Endothelial cell of umbilical vein (primary cell): ENCODE measurements around the gene CACHD1. TPM values are rescaled to one million over a fixed set of nuclear protein-coding genes. Genes with fewer than 3 reads are reported as not detected.

Experiments
- BruUV-seq: library from RNA; stranded (reverse); fragments of 400-500 nt; replicated peaks from 2 replicates; lab custom pipeline; 2021; lab: Mats Ljungman, UMichigan
- CTCF ChIA-PET: fragments of 300-600, 350-600 bp; sonication (Branson Sonifier 250); formaldehyde crosslinking; loops from one replicate; lab custom pipeline; 2021; ENCODE audit warnings: antibody characterized with exemption, inconsistent platforms; lab: Charles Lee
- POLR2A ChIA-PET: fragments of 300-600, 350-600 bp; sonication (Branson Sonifier 250); formaldehyde crosslinking; loops from one replicate; lab custom pipeline; 2021; ENCODE audit warnings: antibody characterized with exemption, inconsistent platforms; lab: Charles Lee
- DNase-seq: peaks from one replicate; pipeline ENCODE4 v3.0.0-alpha.2; 2011; ENCODE audit warnings: low read depth, low spot score
- FAIRE-seq: peaks from 2 replicates; lab custom pipeline; 2011; peaks lifted over from hg19 to GRCh38; lab: Jason Lieb, UNC
- H2AFZ ChIP-seq: 2 replicates; pipeline ENCODE4 v1.6.0; 2012; ENCODE audit warnings: low read depth, low read length, control low read depth, inconsistent platforms
- H3K27ac ChIP-seq: 2 replicates; pipeline ENCODE4 v1.5.1; 2011; ENCODE audit warnings: low read depth, mild to moderate bottlenecking, control low read depth, low read length, moderate library complexity; ENCODE audit not compliant: insufficient read depth
- H3K27me3 ChIP-seq, 2 experiments: 2 replicates each; pipeline versions ENCODE4 v1.6.0 to v1.6.1; 2011; ENCODE audit warnings: low read length in 2 of 2, mixed read lengths in 1 of 2; ENCODE audit not compliant: control insufficient read depth in 2 of 2, insufficient read depth in 2 of 2
- H3K36me3 ChIP-seq, 2 experiments: 2 replicates in 1 of 2; 3 replicates in 1 of 2; pipeline ENCODE4 v1.5.1; 2011; ENCODE audit warnings: low read length in 2 of 2, mild to moderate bottlenecking in 1 of 2, moderate library complexity in 1 of 2; ENCODE audit not compliant: control insufficient read depth in 2 of 2, insufficient read depth in 2 of 2; ENCODE audit errors: extremely low read depth in 1 of 2
- H3K4me1 ChIP-seq: 3 replicates; pipeline ENCODE4 v1.5.1; 2011; ENCODE audit warnings: mild to moderate bottlenecking, low read length; ENCODE audit not compliant: control insufficient read depth, insufficient read depth; ENCODE audit errors: extremely low read depth
- H3K4me2 ChIP-seq: 2 replicates; pipeline ENCODE4 v1.6.1; 2011; ENCODE audit warnings: low read length, control low read depth, mixed read lengths; ENCODE audit not compliant: insufficient read depth
- H3K4me3 ChIP-seq, 3 experiments: fragments of 200-600 bp in 1 of 3; sonication (generic), shearing (Covaris generic) in 1 of 3; replicated peaks in 1 of 3; 2 replicates each; pipeline ENCODE4 v1.5.1; 2011 to 2016; ENCODE audit warnings: control low read depth in 3 of 3, low read length in 3 of 3, mild to moderate bottlenecking in 2 of 3, inconsistent platforms in 1 of 3, low read depth in 1 of 3, moderate library complexity in 1 of 3; ENCODE audit not compliant: insufficient read depth in 1 of 3
- H3K79me2 ChIP-seq: 2 replicates; pipeline ENCODE4 v1.6.0; 2012; ENCODE audit warnings: low read length, inconsistent platforms; ENCODE audit not compliant: control insufficient read depth, insufficient read depth
- H3K9ac ChIP-seq: replicated peaks from 2 replicates; pipeline ENCODE3; 2011; ENCODE audit warnings: low read length, control low read depth; ENCODE audit not compliant: insufficient read depth; ENCODE audit errors: extremely low read depth
- H3K9me1 ChIP-seq: replicated peaks from 3 replicates; pipeline ENCODE4 v1.6.0; 2011; ENCODE audit warnings: mild to moderate bottlenecking, low read length; ENCODE audit not compliant: control insufficient read depth, insufficient read depth; ENCODE audit errors: extremely low read depth
- H3K9me3 ChIP-seq: replicated peaks from 2 replicates; pipeline ENCODE4 v1.5.1; 2012; ENCODE audit warnings: low read length, inconsistent platforms; ENCODE audit not compliant: control insufficient read depth, insufficient read depth
- H4K20me1 ChIP-seq: replicated peaks from 2 replicates; pipeline ENCODE3; 2011; ENCODE audit warnings: mild to moderate bottlenecking, low read length; ENCODE audit not compliant: control insufficient read depth, insufficient read depth; ENCODE audit errors: extremely low read depth
- EZH2 ChIP-seq: IDR thresholded peaks from 2 replicates; pipeline ENCODE4 v1.6.1; 2012; ENCODE audit warnings: borderline replicate concordance, low read depth, mild to moderate bottlenecking, moderate library complexity, low read length, inconsistent platforms; ENCODE audit not compliant: severe bottlenecking
- FOS ChIP-seq: IDR thresholded peaks from 2 replicates; pipeline ENCODE4 v1.6.1; 2011; ENCODE audit warnings: mild to moderate bottlenecking, low read length, moderate library complexity, borderline replicate concordance; ENCODE audit not compliant: insufficient read depth
- GATA2 ChIP-seq: IDR thresholded peaks from 2 replicates; pipeline ENCODE4 v1.7.0; 2011; ENCODE audit warnings: low read depth, mild to moderate bottlenecking, moderate library complexity, mixed read lengths, low read length; ENCODE audit not compliant: insufficient read length, insufficient read depth
- JUN ChIP-seq: IDR thresholded peaks from 2 replicates; pipeline ENCODE4 v1.6.1; 2011; ENCODE audit warnings: borderline replicate concordance, low read depth; ENCODE audit not compliant: insufficient read length, insufficient read depth
- MYC ChIP-seq: IDR thresholded peaks from one replicate; pipeline ENCODE4 v1.6.1; 2011; ENCODE audit warnings: mild to moderate bottlenecking, low read depth, low read length
- POLR2A ChIP-seq: IDR thresholded peaks from 2 replicates; pipeline ENCODE4 v1.6.1; 2012; ENCODE audit warnings: low read depth, mild to moderate bottlenecking, control low read depth, low read length
- POLR2AphosphoS5 ChIP-seq: IDR thresholded peaks from 2 replicates; pipeline ENCODE4 v1.6.1; 2012; ENCODE audit warnings: low read depth, mild to moderate bottlenecking, control low read depth, low read length, moderate library complexity; ENCODE audit not compliant: insufficient read depth
- dilution Hi-C: fragments of 300-500 bp; cut with MboI; formaldehyde crosslinking; loops from one replicate; pipeline ENCODE4 v1.15.0; 2019; ENCODE audit warnings: low sequenced_read_pairs; ENCODE audit not compliant: extremely low pct_ligation_motif_present
- intact Hi-C: fragments of 100-400 bp; cut with micrococcal nuclease; formaldehyde crosslinking; loops from one replicate; pipeline ENCODE4 v1.10.0; 2022
- polyA plus RNA-seq, 4 experiments: library from polyadenylated mRNA; depleted of rRNA in 3 of 4; stranded (reverse) in 3 of 4; unstranded in 1 of 4; fragments of >200 nt; gene quantifications; 2 replicates each; pipeline versions ENCODE4 v1.2.1 to v1.2.3, GENCODE V29; 2011 to 2012; ENCODE audit warnings: missing spikeins in 1 of 4
- total RNA-seq: library from RNA; stranded (reverse); gene quantifications from 2 replicates; pipeline ENCODE4 v1.2.3, GENCODE V29; 2021
- TF ChIP-seq, protein P1 (sequence below): IDR thresholded peaks from 2 replicates; pipeline ENCODE4 v1.6.1; 2011; ENCODE audit not compliant: insufficient read depth, insufficient read length
- TF ChIP-seq, protein P2 (sequence below), 2 donors: IDR thresholded peaks; 1 replicate in 1 of 2; 2 replicates in 1 of 2; pipeline ENCODE4 v1.5.1; 2011; ENCODE audit warnings: low read length in 2 of 2, mild to moderate bottlenecking in 2 of 2, moderate library complexity in 2 of 2, control low read depth in 1 of 2, inconsistent platforms in 1 of 2, low read depth in 1 of 2; ENCODE audit not compliant: insufficient read depth in 1 of 2; ENCODE audit errors: extremely low read depth in 1 of 2

CACHD1 gene
- total and polyA plus RNA-seq, 2 donors (not counting 3 experiments of a cell fraction or from before 2014, with no cell fraction given), result 3.6 to 9.3 TPM

- CTCF ChIA-PET, result interaction anchor here (0.6 to 1.4 kb wide), 8 partner anchors 8 to 417 kb away, joined by 3 to 11 read pairs (median 4); no protein-coding TSS in a partner anchor
- no TSS peak for BruUV-seq
- TF ChIP-seq POLR2A (no peak), MYC (no peak), JUN (no peak), FOS (no peak), GATA2 (no peak), EZH2 (no peak), POLR2AphosphoS5 (no peak)
- TF ChIP-seq, protein P1, sequence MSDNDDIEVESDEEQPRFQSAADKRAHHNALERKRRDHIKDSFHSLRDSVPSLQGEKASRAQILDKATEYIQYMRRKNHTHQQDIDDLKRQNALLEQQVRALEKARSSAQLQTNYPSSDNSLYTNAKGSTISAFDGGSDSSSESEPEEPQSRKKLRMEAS, result no peak
- TF ChIP-seq, protein P2, sequence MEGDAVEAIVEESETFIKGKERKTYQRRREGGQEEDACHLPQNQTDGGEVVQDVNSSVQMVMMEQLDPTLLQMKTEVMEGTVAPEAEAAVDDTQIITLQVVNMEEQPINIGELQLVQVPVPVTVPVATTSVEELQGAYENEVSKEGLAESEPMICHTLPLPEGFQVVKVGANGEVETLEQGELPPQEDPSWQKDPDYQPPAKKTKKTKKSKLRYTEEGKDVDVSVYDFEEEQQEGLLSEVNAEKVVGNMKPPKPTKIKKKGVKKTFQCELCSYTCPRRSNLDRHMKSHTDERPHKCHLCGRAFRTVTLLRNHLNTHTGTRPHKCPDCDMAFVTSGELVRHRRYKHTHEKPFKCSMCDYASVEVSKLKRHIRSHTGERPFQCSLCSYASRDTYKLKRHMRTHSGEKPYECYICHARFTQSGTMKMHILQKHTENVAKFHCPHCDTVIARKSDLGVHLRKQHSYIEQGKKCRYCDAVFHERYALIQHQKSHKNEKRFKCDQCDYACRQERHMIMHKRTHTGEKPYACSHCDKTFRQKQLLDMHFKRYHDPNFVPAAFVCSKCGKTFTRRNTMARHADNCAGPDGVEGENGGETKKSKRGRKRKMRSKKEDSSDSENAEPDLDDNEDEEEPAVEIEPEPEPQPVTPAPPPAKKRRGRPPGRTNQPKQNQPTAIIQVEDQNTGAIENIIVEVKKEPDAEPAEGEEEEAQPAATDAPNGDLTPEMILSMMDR (IDR thresholded peaks at IDR 0.05; ENCODE audit: extremely low read depth in 1 of 2, insufficient read depth in 1 of 2, low read depth in 1 of 2, low read length in 2 of 2), result no peak
Measured at GRCh38 chr1:64685217-64685616, 215.3 kb downstream of the CACHD1 start.

More at GRCh38 chr1:64685217-64685616, 215.3 kb downstream of the CACHD1 start:
- POLR2A ChIA-PET, result interaction anchor here (0.6 kb wide), 1 partner anchor 281 kb away, joined by 3 read pairs; the partner anchor contains the start of gene JAK1
- H3K4me3 ChIP-seq, result no peak overlapping the region
- no peaks in the 10 kb centered on the region for H3K9me3 ChIP-seq
- H3K4me1 ChIP-seq, result peaks cover 20% of the 10 kb centered on the region
- FAIRE-seq (no peak), DNase-seq (no peak)
- H4K20me1 ChIP-seq, result no peaks in the 10 kb centered on the region
- H3K9me1 ChIP-seq, result no peaks in the 10 kb centered on the region
- H3K79me2 ChIP-seq, result no peaks in the 10 kb centered on the region
- H3K27me3 ChIP-seq, result no peaks in the 10 kb centered on the region
- no peak overlapping the region for H3K27ac ChIP-seq
- dilution Hi-C loops (no loop called here), intact Hi-C loops (loop anchor here (5.0 kb wide), 1 partner anchor 282 kb away; the partner anchor contains the start of gene JAK1)
- H3K4me2 ChIP-seq, result no peak overlapping the region
- H3K36me3 ChIP-seq, result peaks cover 0 to 6% of the 10 kb centered on the region in 2 experiments
- H2AFZ ChIP-seq, result no peak overlapping the region
- no peak overlapping the region for H3K9ac ChIP-seq
